HepG2 (cell line): ENCODE data around the gene TBC1D20. TPM values are rescaled to one million over a fixed set of nuclear protein-coding genes. Genes with fewer than 3 reads are reported as not detected.
A peak's percentile ranks its signal among the peaks of the same experiment; 100 is the strongest.

Experiments
- ATAC-seq: fragments of 200-7000 bp; cut with Tn5 transposase; 3 replicates; pipeline ENCODE4 v1.9.1; 2020; ENCODE audit warnings: mild to moderate bottlenecking, moderate library complexity
- BruUV-seq: library from RNA; stranded (reverse); fragments of 400-500 nt; replicated peaks from 2 replicates; lab custom pipeline; 2021; lab: Mats Ljungman, UMichigan
- CTCF ChIA-PET: fragments of 300-600 bp; formaldehyde crosslinking; extraction: SDS; loops from one replicate; lab custom pipeline; 2021; ENCODE audit warnings: low total read pairs, inconsistent platforms, low intra/inter-chr PET ratio; lab: Yijun Ruan, JAX
- POLR2A ChIA-PET: fragments of 350-600 bp; sonication (Branson Sonifier 250); formaldehyde crosslinking; loops from one replicate; lab custom pipeline; 2020; ENCODE audit warnings: antibody characterized with exemption, inconsistent platforms; lab: Yijun Ruan, JAX
- DNase-seq: peaks from one replicate; pipeline ENCODE4 v3.0.0-alpha.2; 2015; ENCODE audit warnings: low spot score
- FAIRE-seq: peaks from 3 replicates; lab custom pipeline; 2011; peaks lifted over from hg19 to GRCh38; lab: Jason Lieb, UNC
- H2AFZ ChIP-seq: one replicate; pipeline ENCODE4 v1.6.1; 2011; ENCODE audit warnings: low read length, inconsistent platforms
- H3K27ac ChIP-seq: fragments of 300-600 bp; 3 replicates; pipeline ENCODE4 v1.8.0; 2011; ENCODE audit warnings: mixed run types, mild to moderate bottlenecking, mixed read lengths, low read length, inconsistent platforms; ENCODE audit not compliant: insufficient read depth; ENCODE audit errors: extremely low read length
- H3K27me3 ChIP-seq, 2 experiments: fragments of 200-600 bp in 1 of 2; 2 replicates in 1 of 2; 3 replicates in 1 of 2; pipeline versions ENCODE4 v1.6.0 to v1.8.0; 2011; ENCODE audit warnings: low read length in 2 of 2, mild to moderate bottlenecking in 2 of 2, moderate library complexity in 2 of 2, inconsistent platforms in 1 of 2; ENCODE audit not compliant: insufficient read depth in 2 of 2, control insufficient read depth in 1 of 2
- H3K36me3 ChIP-seq, 2 experiments: fragments of 200-600 bp in 1 of 2; replicated peaks in 1 of 2; 2 replicates in 1 of 2; 3 replicates in 1 of 2; pipeline versions ENCODE4 v1.5.1 to v1.8.0; 2011; ENCODE audit warnings: low read length in 2 of 2, inconsistent platforms in 1 of 2; ENCODE audit not compliant: insufficient read depth in 2 of 2, control insufficient read depth in 1 of 2
- H3K4me1 ChIP-seq: 2 replicates; pipeline ENCODE4 v1.5.1; 2012; ENCODE audit warnings: low read length, inconsistent platforms; ENCODE audit not compliant: insufficient read depth
- H3K4me2 ChIP-seq: 2 replicates; pipeline ENCODE4 v1.6.0; 2011; ENCODE audit warnings: low read depth, low read length, inconsistent platforms
- H3K4me3 ChIP-seq, 3 experiments: fragments of 200-600 bp in 1 of 3; sonication (generic), shearing (Covaris generic) in 1 of 3; replicated peaks in 1 of 3; 2 replicates each; pipeline ENCODE4 v1.5.1; 2011 to 2016; ENCODE audit warnings: low read length in 3 of 3, inconsistent platforms in 2 of 3, low read depth in 2 of 3, mild to moderate bottlenecking in 2 of 3, control low read depth in 1 of 3, mixed read lengths in 1 of 3; ENCODE audit not compliant: insufficient read depth in 1 of 3
- H3K79me2 ChIP-seq: one replicate; pipeline ENCODE4 v1.6.1; 2011; ENCODE audit warnings: low read length, inconsistent platforms; ENCODE audit not compliant: insufficient read depth
- H3K9ac ChIP-seq: 2 replicates; pipeline ENCODE4 v1.6.0; 2011; ENCODE audit warnings: mild to moderate bottlenecking, low read depth, low read length, inconsistent platforms; ENCODE audit not compliant: insufficient read depth
- H3K9me3 ChIP-seq: 2 replicates; pipeline ENCODE4 v1.5.1; 2012; ENCODE audit warnings: mild to moderate bottlenecking, low read length
- H4K20me1 ChIP-seq: 2 replicates; pipeline ENCODE4 v1.6.0; 2011; ENCODE audit warnings: inconsistent platforms, mild to moderate bottlenecking, low read length, moderate library complexity; ENCODE audit not compliant: insufficient read depth
- BCLAF1 ChIP-seq: fragments of 450-650 bp; IDR thresholded peaks from 2 replicates; pipeline ENCODE4 v1.6.1; 2017; ENCODE audit warnings: mild to moderate bottlenecking
- BRF2 ChIP-seq: sonication (generic); formaldehyde crosslinking; IDR thresholded peaks from 2 replicates; pipeline ENCODE4 v1.8.1; 2022; ENCODE audit warnings: mild to moderate bottlenecking, missing genetic modification reagents
- ETS1 ChIP-seq: sonication (generic); formaldehyde crosslinking; IDR thresholded peaks from 2 replicates; pipeline ENCODE4 v1.4.0; 2020; ENCODE audit warnings: missing genetic modification reagents
- FOXA1 ChIP-seq, 2 experiments: fragments of 450-650 bp in 1 of 2; sonication (generic) in 1 of 2; formaldehyde crosslinking in 1 of 2; IDR thresholded peaks; 2 replicates each; pipeline versions ENCODE4 v1.4.0 to v1.6.1; 2016 to 2020; ENCODE audit warnings: missing genetic modification reagents in 1 of 2
- HCFC1 ChIP-seq: fragments of 150-350 bp; IDR thresholded peaks from 2 replicates; pipeline ENCODE4 v1.6.1; 2014; ENCODE audit warnings: low read depth, low read length
- HNRNPUL1 ChIP-seq: fragments of 200-400 bp; formaldehyde crosslinking; IDR thresholded peaks from 2 replicates; pipeline ENCODE4 v1.6.1; 2017; ENCODE audit warnings: low read depth, mild to moderate bottlenecking, low read length, moderate library complexity
- NFRKB ChIP-seq: fragments of 450-650 bp; IDR thresholded peaks from 2 replicates; pipeline ENCODE4 v1.6.1; 2017
- NR2F1 ChIP-seq, 2 experiments: fragments of 450-650 bp in 1 of 2; formaldehyde crosslinking in 1 of 2; IDR thresholded peaks; 2 replicates each; pipeline versions ENCODE4 v1.5.0 to v1.6.1; 2016 to 2020; ENCODE audit warnings: mild to moderate bottlenecking in 1 of 2, missing compliant biosample characterization in 1 of 2, missing genetic modification reagents in 1 of 2, moderate library complexity in 1 of 2
- PATZ1 ChIP-seq: sonication (generic); formaldehyde crosslinking; IDR thresholded peaks from 2 replicates; pipeline ENCODE4 v1.4.0; 2020; ENCODE audit warnings: missing genetic modification reagents
- RELA ChIP-seq: sonication (generic); formaldehyde crosslinking; IDR thresholded peaks from 2 replicates; pipeline ENCODE4 v1.4.0; 2020; ENCODE audit warnings: missing genetic modification reagents
- REXO4 ChIP-seq: sonication (generic); formaldehyde crosslinking; IDR thresholded peaks from 2 replicates; pipeline ENCODE4 v1.8.0; 2022; ENCODE audit warnings: missing genetic modification reagents, mild to moderate bottlenecking, borderline replicate concordance
- SP2 ChIP-seq: sonication (generic); formaldehyde crosslinking; IDR thresholded peaks from 2 replicates; pipeline ENCODE4 v1.5.1; 2020; ENCODE audit warnings: mild to moderate bottlenecking, missing genetic modification reagents
- TEAD2 ChIP-seq: sonication (generic); formaldehyde crosslinking; IDR thresholded peaks from 2 replicates; pipeline ENCODE4 v1.9.0; 2021; ENCODE audit warnings: missing genetic modification reagents
- TMF1 ChIP-seq: sonication (generic); formaldehyde crosslinking; IDR thresholded peaks from 2 replicates; pipeline ENCODE4 v1.8.1; 2022; ENCODE audit warnings: low read depth, missing genetic modification reagents
- ZNF143 ChIP-seq: sonication (generic); formaldehyde crosslinking; IDR thresholded peaks from 2 replicates; pipeline ENCODE4 v1.4.0; 2020; ENCODE audit warnings: missing genetic modification reagents
- ZNF580 ChIP-seq: IDR thresholded peaks from 2 replicates; pipeline ENCODE4 v1.6.1; 2016; ENCODE audit warnings: low read depth, borderline replicate concordance
- ZNF652 ChIP-seq: IDR thresholded peaks from 2 replicates; pipeline ENCODE4 v1.6.1; 2016; ENCODE audit warnings: low read depth, borderline replicate concordance
- ZNF775 ChIP-seq: sonication (generic); formaldehyde crosslinking; IDR thresholded peaks from 2 replicates; pipeline ENCODE4 v1.4.0; 2020; ENCODE audit warnings: missing genetic modification reagents, mild to moderate bottlenecking, moderate library complexity, borderline replicate concordance
- ZSCAN9 ChIP-seq: IDR thresholded peaks from 2 replicates; pipeline ENCODE4 v1.6.1; 2016; ENCODE audit warnings: borderline replicate concordance
- WGBS: methylation state at CpG from one replicate; pipeline ENCODE4 v1.1.6; 2017; ENCODE audit warnings: low lambda C conversion rate; 5-methylcytosine and 5-hydroxymethylcytosine counted together
- in situ Hi-C: cut with HindIII; loops from 2 replicates; pipeline ENCODE4 v1.10.0; 2017; ENCODE audit warnings: low pct_unique_long_range_greater_than_20kb; ENCODE audit not compliant: extremely low pct_ligation_motif_present
- intact Hi-C: fragments of 100-400 bp; cut with micrococcal nuclease; formaldehyde crosslinking; loops from one replicate; pipeline ENCODE4 v1.10.0; 2022; ENCODE audit not compliant: unreplicated experiment
- polyA plus RNA-seq, 8 experiments: library from polyadenylated mRNA; depleted of rRNA in 3 of 8; stranded (reverse) in 7 of 8; unstranded in 1 of 8; fragments of >200 nt; fragmentation: Illumina TruSeq in 4 of 8; extraction: Trizol in 4 of 8; gene quantifications; 2 replicates each; pipeline versions ENCODE4 v1.2.1 to v1.2.3, GENCODE V29; 2011 to 2016; ENCODE audit warnings: low read depth in 4 of 8, missing spikeins in 1 of 8, mixed read lengths in 1 of 8; ENCODE audit not compliant: insufficient read depth in 1 of 8
- total RNA-seq, 5 experiments: library from RNA; depleted of rRNA; stranded (reverse); fragments of >200 nt; fragmentation: Illumina TruSeq; extraction: Trizol; gene quantifications; 2 replicates each; pipeline ENCODE4 v1.2.3, GENCODE V29; 2016; ENCODE audit warnings: low read depth in 1 of 5

The TBC1D20 gene
- total and polyA plus RNA-seq, 2 of the 13 experiments (the other 11 are each of a cell fraction or from before 2014, with no cell fraction given) = 36.6 to 47.1 TPM

GRCh38 chr20:402496-402885 is 59.8 kb downstream of the TBC1D20 start:
- no peaks in the 10 kb centered on the region for H3K9me3 ChIP-seq
- FAIRE-seq = no peak
- no peak overlapping the region for H2AFZ ChIP-seq
- intact Hi-C loops = loop anchor here (2.0 kb wide), 1 partner anchor 32 kb away; no protein-coding TSS in a partner anchor
- H3K4me3 ChIP-seq = no peak overlapping the region
- no peaks in the 10 kb centered on the region for H4K20me1 ChIP-seq
- H3K79me2 ChIP-seq = peaks cover 10% of the 10 kb centered on the region
- H3K9ac ChIP-seq = peak overlapping the region; percentile 91
- H3K4me2 ChIP-seq = peak overlapping the region; percentile 10
- peaks cover 2 to 6% of the 10 kb centered on the region in 2 experiments for H3K36me3 ChIP-seq
- ATAC-seq = peak; percentile 12
- ChIA-PET CTCF (no interaction called here), POLR2A (interaction anchor here (1.3 to 29.0 kb wide), 6 partner anchors 12 to 141 kb away, joined by 3 to 1587 read pairs (median 34); partner anchors contain the start of genes CSNK2A1, NRSN2 and TRIB3)
- in situ Hi-C loops = no loop called here
- H3K27ac ChIP-seq = peak overlapping the region; percentile 99
- H3K27me3 ChIP-seq = no peaks in the 10 kb centered on the region; a peak in 1 of 5 replicates
- TSS peak; percentile 68 for BruUV-seq
- no peak for DNase-seq
- 40% methylated on average over 2 of the region's 2 CpGs for WGBS
- H3K4me1 ChIP-seq = peaks cover 97% of the 10 kb centered on the region
- no peak for TF ChIP-seq TEAD2 (CRISPR knock-in tag)
- TF ChIP-seq ZNF652 (CRISPR knock-in tag) = no peak
- no peak for TF ChIP-seq SP2 (CRISPR knock-in tag)
- no peak for TF ChIP-seq ZSCAN9
- TF ChIP-seq PATZ1 (CRISPR knock-in tag) = no peak
- TF ChIP-seq REXO4 (CRISPR knock-in tag) = no peak
- no peak for TF ChIP-seq HCFC1
- TF ChIP-seq NFRKB = no peak
- no peak for TF ChIP-seq ZNF775 (CRISPR knock-in tag)
- peak; percentile 12; the same call in 1 of the 2 replicates for TF ChIP-seq ZNF580 (CRISPR knock-in tag)
- TF ChIP-seq RELA (CRISPR knock-in tag) = no peak
- TF ChIP-seq FOXA1 (IDR thresholded peaks at IDR 0.05) = no peak
- TF ChIP-seq FOXA1 (CRISPR knock-in tag; IDR thresholded peaks at IDR 0.05) = no peak
- no peak for TF ChIP-seq ETS1 (CRISPR knock-in tag)
- no peak for TF ChIP-seq HNRNPUL1
- no peak for TF ChIP-seq ZNF143 (CRISPR knock-in tag)
- no peak for TF ChIP-seq TMF1 (CRISPR knock-in tag)
- peak in 1 of 2 experiments; percentile 5; a peak in 2 of 4 replicates for TF ChIP-seq NR2F1 (CRISPR knock-in tag; IDR thresholded peaks at IDR 0.05)
- no peak for TF ChIP-seq BRF2
- no peak for TF ChIP-seq BCLAF1
